GM13976 (cell line): ENCODE data around the gene CASS4.
A peak's percentile ranks its signal among the peaks of the same experiment; 100 is the strongest.

Experiments
- DNase-seq: peaks from one replicate; pipeline ENCODE4 v3.0.0; 2012; ENCODE audit warnings: low spot score
- in situ Hi-C: fragments of 300-500 bp; cut with MboI; formaldehyde crosslinking; loops from one replicate; pipeline ENCODE4 v1.12.0; 2022; ENCODE audit warnings: low sequenced_read_pairs, mixed read lengths, inconsistent platforms; ENCODE audit not compliant: unreplicated experiment
- TF ChIP-seq, protein P1 (sequence below): IDR thresholded peaks from 2 replicates; pipeline ENCODE4 v1.5.1; 2012; ENCODE audit warnings: borderline replicate concordance, mild to moderate bottlenecking; ENCODE audit not compliant: insufficient read depth; ENCODE audit errors: extremely low read depth, missing control alignments, control extremely low read depth

CASS4 gene

DNA sequence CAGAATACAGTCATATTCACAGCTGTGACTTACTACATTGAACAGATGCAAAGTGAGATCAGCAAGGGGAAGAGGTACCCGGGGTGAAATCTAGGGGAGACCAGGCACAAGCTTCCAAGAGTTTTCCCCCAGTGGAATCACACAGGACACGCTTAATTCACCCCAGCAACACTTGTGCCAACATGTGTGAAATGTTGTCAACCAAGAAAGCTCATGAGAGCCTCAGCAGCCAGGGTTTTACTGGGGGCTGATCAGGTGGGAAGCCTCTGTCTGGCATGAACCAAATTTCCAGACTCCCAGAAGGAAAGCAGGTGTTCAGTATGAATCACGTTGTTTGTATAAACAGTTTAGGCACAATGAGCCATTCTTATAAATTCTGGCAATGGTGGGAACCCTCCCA is 49.5 kb downstream of the CASS4 start:
- DNase-seq = no peak
- TF ChIP-seq, protein P1, sequence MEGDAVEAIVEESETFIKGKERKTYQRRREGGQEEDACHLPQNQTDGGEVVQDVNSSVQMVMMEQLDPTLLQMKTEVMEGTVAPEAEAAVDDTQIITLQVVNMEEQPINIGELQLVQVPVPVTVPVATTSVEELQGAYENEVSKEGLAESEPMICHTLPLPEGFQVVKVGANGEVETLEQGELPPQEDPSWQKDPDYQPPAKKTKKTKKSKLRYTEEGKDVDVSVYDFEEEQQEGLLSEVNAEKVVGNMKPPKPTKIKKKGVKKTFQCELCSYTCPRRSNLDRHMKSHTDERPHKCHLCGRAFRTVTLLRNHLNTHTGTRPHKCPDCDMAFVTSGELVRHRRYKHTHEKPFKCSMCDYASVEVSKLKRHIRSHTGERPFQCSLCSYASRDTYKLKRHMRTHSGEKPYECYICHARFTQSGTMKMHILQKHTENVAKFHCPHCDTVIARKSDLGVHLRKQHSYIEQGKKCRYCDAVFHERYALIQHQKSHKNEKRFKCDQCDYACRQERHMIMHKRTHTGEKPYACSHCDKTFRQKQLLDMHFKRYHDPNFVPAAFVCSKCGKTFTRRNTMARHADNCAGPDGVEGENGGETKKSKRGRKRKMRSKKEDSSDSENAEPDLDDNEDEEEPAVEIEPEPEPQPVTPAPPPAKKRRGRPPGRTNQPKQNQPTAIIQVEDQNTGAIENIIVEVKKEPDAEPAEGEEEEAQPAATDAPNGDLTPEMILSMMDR = no peak
- in situ Hi-C loops = no loop called here

DNA sequence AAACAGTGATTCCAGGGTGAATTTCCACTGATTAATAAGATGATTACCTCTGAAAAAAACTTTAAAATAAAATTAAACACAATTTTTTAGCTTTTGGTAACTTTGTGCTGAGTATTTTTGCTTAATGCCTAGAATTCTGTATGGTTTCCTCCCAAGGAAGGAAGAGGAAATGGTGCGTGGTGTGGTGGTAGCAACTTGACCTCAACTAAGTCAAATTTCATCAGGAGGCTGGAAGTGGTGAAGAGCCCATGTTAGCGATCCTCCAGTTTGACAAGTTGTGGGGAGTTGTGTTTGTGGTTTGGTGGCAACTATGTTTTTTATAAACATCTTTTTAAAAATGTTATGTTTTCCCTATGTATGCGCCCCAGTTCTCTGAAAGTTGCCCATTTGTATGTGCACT is 51.4 kb downstream of the CASS4 start:
- TF ChIP-seq, protein P1 = no peak
- in situ Hi-C loops = no loop called here
- DNase-seq = no peak

DNA sequence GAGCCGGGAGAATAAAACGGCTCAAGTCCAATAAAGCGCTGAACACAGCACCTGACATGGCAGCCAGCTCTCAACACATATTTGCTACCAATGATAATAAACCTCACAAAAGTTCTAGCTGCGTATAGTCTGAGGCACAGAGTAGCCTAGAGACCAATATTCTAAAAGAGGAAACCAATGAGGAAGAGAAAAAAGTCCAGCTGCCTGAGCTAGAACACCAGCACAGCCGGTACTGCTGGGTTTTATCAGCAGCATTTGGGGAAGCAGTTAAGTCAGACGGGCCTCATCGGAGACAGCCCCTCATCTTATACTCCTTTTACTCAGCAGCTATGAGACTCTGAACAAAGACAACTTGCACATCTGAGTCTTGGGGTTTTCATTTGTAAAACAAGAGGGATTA is 53.9 kb downstream of the CASS4 start:
- DNase-seq = peak; percentile 53
- TF ChIP-seq, protein P1 = no peak
- in situ Hi-C loops = no loop called here

DNA sequence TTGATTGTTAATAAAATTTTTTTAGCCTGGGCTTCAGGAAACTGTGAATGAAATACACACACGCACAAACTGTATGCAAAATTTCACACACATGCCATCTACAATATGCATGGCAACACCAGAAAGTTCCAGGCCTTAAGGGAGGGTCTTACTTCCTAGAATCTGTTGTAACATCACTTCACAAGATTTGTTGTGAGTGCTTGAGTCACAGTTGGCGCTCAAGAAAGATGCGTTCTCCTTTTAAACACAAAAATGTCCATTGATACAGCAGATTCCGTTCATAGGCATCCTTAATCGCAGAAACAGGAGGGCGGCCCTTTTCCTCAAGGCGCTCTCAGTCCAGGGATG is 55.9 kb downstream of the CASS4 start:
- in situ Hi-C loops = no loop called here
- TF ChIP-seq, protein P1 = no peak
- no peak for DNase-seq

DNA sequence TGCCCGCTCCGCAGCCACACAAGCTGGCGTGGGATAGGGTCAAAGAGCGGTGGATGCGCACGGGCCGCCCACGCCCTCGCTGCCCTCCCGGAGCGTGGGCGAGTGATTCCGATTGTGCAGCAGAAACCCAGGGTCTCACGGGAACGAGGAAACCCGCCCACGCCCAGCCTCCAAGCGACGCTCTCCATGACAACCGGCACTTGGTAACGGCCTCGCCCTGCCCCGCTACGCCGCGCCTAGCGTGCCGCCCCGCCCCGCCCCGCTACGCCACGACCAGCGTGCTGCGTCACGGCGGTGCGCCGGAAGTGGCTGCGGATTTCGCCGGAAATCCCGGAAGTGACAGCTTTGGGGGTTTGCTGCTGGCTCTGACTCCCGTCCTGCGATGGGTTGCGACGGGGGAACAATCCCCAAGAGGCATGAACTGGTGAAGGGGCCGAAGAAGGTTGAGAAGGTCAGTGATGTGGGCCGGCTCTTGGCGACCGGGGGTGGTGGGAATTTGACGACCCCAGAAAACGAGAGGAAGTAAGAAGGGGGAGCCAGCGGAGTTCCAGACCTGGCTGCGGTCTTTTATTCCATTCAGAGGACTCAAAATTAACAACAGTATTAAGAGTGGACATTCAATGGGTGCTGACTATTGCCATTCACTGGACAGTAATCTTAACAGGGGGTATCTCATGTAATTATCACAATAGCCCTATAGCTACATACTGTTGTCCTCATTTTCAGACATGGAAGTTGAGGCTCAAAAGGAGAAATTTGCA is 56.4 kb downstream of the CASS4 start, which contains the start of gene RTF2:
Gene RTF2, plus strand, starts transcription at position 312 of the 761 bp plus-strand sequence. Its CDS starts 71 bp downstream, at position 383.
- TF ChIP-seq, protein P1 = no peak
- DNase-seq = peak; percentile 97
- in situ Hi-C loops = no loop called here

DNA sequence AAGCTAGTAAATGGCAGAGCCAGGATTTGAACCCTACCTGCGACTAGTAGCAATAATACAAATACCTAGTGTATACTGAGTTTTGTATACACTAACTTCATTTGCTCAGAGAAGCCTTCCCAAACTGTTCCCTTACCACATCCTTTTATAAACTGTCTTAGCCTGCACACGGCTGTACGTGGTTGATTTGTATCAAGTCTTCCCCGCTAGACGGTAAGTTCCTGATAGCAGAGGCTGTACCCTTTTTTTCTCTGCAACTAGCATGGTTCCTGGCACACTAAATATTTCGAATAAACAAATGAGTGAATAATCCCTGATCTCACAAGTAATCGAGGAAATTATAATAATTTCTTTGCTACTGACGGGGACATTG is 57.0 kb downstream of the CASS4 start:
- in situ Hi-C loops = no loop called here
- TF ChIP-seq, protein P1 = no peak
- DNase-seq = no peak
